ENCODE data around the gene RNF115.
"Not testable (repeated sequence)": the region's sequence is repeated elsewhere in the genome, so short reads cannot be mapped to it uniquely, and the experiment has no call there.

Gene RNF115

DNA sequence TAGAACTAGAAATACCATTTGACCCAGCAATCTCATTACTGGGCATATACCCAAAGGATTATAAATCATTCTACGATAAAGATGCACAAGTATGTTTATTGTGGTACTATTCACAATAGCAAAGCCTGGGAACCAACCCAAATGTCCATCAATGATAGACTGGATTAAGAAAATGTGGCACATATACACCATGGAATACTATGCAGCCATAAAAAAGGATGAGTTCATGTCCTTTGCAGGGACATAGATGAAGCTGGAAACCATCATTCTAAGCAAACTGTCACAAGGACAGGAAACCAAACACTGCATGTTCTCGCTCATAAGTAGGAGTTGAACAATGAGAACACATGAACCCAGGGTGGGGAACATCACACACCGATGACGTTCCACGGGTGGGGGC is 97.7 kb downstream of the RNF115 start:
- not testable (repeated sequence) for DNase-seq

DNA sequence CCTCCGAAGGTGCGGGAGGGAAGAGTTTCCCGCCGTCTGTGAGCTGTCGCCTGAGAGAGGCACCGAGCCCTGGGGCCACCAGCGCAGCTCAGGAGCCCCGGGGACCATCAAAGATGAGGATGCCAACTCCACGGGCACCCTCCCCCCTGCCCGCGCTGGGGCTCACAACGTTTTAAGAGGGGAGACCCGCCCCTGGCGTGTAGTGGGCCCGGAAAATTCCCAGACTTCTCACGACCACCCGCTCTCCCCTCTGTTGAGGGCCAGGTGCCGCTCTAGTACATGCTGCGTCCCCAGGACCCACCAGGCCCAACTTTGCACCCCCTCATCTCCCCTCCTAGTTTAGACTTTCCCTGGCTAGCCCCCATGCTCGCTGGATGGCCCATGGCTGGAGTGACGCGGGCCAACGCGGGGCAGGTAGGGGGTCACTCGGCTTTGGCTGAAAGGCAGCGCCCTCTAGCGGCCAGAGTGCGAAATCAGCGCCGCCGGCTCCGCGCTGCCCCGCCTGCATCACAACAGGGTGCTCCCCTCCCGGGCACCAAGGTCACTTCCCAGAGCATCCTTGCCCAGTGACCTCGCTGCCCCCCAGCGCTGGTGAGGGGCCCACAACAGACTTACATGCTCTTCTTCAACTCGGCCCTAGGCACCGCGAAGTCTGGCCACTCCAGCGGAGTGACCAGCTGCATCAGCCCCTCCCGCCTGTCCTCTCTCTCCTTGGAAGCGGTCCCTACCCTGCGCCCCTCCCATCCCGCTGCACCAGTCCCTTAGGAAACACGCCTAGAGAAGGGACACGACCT is 102.8 kb downstream of the RNF115 start:
- DNase-seq: peak; percentile 78

DNA sequence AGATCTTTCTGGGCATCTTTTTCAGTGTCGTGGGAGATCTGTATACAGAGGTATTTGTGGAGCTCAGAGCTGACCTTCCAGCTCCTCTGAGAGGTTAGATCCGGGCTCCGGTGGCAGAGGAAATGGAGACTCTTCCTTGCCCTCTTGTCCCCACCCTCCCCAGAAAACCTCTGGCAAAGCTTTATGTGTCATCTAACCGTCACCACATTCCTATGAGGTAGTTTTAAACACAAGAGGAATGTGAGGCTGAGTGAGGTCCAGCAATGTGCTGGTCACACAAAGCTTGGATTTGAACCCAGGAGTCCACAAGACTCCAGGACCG is 103.4 kb downstream of the RNF115 start:
- no peak for DNase-seq

GRCh38 chr1:145719230-145720079 is 104.4 kb downstream of the RNF115 start, which contains the start of gene CD160:
Gene CD160, plus strand, starts transcription at chr1:145719499. Its CDS starts 8,829 bp downstream, at chr1:145728328.
- DNase-seq: peak; percentile 27

DNA sequence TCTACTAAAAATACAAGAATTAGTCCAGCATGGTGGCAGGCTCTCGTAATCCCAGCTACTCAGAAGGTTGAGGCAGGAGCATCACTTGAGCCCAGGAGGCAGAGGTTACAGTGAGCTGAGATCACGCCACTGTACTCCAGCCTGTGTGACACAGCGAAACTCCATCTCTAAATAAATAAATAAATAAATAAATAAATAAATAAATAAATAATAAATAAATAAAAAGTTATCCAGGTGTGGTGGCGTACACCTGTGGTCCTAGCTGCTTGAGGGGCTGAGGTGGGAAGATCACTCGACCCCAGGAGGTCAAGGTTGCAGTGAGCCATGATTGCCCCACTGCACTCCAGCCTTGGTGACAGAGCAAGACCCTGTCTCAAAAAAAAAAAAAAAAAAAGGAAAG is 105.4 kb downstream of the RNF115 start:
- not testable (repeated sequence) for DNase-seq

DNA sequence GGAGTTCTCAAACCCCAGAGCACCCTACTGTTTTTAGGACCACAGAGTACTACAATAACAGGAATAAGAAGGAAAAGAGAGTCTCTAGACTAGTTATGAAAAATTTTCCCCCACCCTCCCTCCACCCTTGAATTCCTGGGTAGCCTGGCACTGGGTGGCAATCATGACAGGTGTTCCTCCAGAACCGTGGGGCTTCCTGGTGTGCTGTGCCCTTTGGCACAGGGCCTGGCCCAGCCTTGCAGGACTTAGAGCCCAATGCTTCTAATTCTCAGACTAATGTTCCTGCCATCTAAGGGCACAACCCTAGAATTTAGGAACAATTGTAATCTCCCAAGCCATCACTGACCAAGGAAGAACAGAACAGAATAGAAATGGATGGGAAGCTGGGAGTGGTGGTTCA is 106.1 kb downstream of the RNF115 start:
- no peak for DNase-seq

DNA sequence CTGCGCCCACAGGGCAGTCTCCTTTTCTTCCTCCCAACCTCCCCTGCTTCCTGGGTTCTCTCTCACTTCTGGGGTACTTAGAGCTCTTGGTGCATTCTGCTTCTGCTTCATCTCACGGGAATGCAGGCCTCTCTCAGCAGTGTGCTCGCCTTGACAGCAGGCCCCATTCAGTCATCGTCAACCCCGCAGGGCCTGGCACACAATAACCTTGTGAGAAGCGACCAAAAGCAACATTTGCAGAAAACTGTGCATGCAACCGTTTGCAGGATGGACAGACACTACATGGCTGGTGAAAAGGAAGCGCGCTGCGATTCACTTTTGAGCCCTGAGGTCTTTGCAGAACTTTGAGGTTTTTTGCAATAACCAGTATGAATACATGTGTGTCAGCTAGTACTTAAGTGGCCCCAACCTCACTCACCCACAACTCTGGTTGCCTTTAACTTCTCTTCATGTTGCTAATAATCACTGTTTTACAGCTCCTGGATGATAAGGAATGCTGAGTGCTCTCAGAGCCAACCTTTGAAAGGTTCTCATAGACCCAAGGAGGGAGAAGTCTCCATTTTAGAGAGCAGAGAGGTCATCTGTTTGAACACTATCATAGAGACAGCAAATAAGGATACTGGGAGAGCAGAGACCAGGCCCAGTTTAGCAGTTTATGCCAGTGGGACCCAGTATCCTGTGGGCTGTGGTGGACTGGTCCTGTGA is 107.1 kb downstream of the RNF115 start:
- no peak for DNase-seq

DNA sequence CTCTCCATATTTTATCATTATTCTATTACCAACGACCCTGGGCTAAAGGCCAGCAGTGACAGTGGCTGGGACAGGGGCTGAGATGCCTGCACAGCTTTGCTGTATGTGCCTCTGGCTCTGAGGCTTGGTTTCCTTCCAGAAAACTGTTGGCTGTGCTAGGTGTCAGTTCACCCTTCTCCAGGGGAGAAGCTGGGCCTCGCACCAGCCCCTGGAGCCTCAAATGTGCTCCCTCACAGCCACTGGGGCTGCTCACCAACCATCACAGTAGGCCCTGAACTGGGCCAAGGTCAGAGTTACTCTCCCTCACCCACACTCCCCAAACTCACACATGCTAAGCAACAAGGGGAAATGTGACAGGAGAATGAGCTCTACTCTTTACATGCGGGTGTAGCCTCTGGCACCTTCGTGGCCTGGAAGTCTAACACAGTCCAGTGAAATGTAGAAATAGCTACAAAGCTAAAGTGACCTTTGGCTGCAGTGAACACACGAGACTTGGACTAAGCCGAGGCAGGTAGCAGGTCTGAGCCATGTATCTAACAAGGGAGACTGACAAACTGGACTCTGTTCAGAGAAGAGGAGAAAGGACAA is 109.3 kb downstream of the RNF115 start:
- no peak for DNase-seq

GRCh38 chr1:145711213-145711651 is 112.7 kb downstream of the RNF115 start:
- DNase-seq: no peak

DNA sequence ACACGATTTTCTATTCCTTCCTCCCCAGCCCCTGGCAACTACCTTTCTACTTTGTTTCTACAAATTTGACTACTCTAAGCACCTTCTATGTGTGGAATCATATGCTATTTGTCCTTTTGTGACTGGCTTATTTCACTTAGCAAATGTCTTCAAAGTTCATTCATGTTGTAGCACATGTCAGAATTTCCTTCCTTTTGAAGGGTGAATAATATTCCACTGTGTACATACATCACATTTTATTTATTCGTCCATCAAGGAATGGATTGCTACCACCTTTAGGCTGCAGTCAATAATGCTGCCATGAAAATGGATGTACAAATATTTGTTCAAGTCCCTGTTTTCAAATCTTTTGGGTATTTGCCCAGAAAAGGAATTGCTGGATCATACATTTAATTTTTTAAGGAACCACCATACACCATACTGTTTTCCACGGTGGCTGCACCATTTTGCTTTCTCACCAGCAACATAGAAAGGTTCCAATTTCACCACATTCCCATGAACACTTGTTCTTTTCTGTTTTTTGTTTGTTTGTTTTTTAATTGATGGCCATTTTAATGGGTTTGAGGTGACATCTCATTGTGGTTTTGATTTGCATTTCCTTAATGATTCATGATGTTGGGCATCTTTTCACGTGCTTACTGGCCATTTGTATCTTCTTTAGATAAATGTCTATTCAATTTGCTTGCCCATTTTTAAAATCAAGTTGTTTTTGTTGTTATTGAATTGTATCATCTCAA is 113.4 kb downstream of the RNF115 start:
- no peak for DNase-seq

- no peak for DNase-seq
Observed at GRCh38 chr1:145708063-145708462, 115.8 kb downstream of the RNF115 start.

GRCh38 chr1:145707183-145707867 is 116.6 kb downstream of the RNF115 start, which contains the start of gene PDZK1:
Gene PDZK1, minus strand, starts transcription at chr1:145707368. Its CDS starts 19,347 bp downstream, at chr1:145688021.
- DNase-seq: no peak

GRCh38 chr1:145706086-145706664 is 117.7 kb downstream of the RNF115 start:
- no peak for DNase-seq

DNA sequence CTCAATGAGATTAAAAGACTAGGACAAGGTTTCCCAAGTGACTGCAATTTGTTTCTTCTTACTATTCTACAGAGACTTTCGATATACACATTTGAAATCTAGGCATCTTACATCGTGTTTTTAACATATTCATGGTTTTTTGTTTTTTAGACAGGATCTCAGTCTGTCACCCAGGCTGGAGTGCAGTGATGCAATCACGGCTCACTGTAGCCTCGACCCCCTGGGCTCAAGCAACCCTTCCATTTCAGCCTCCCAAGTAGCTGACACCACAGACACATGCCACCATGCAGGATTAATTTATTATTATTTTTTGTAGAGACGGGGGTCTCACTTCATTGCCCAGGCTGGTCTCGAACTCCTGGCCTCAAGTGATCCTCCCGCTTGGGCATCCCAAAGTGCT is 118.3 kb downstream of the RNF115 start:
- no peak for DNase-seq

GRCh38 chr1:145702826-145703225 is 121.1 kb downstream of the RNF115 start:
- DNase-seq: no peak

DNA sequence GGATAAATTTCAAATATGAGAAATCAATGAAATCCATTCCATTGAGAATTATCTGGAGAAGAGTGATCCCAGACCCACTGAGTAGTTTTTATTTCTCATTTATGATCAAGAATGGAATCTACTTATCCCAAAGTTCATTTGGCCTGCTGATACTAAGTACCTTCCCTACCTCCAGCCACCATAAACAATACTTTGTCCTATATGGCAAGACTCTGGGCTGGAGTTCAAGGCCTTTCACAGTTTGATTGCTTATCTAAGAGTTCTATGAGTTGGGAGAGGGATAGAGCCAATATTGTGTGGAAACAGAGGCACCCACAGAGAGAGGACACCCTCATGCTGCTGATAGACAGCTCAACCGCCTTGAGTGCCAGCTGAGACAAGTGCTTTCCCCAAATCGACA is 121.8 kb downstream of the RNF115 start:
- DNase-seq: no peak

GRCh38 chr1:145701306-145701862 is 122.5 kb downstream of the RNF115 start:
- no peak for DNase-seq

GRCh38 chr1:145696630-145696960 is 127.3 kb downstream of the RNF115 start:
- no peak for DNase-seq

GRCh38 chr1:145695821-145696629 is 127.9 kb downstream of the RNF115 start:
- DNase-seq: no peak

Measured in stimulated activated CD4-positive, alpha-beta T cell treated with anti-CD3 and anti-CD28 coated beads, Interleukin-15, amount 100 ng/mL, for 24 hours (primary cell).